Hepatocyte (in vitro differentiated cells): ENCODE results near the gene SPATA20.

ENCODE experiments used
- EZH2 ChIP-seq: fragments of 200-600 bp; sonication (generic); IDR thresholded peaks from 2 replicates; pipeline ENCODE4 v1.6.1; 2016; ENCODE audit warnings: antibody characterized with exemption, mild to moderate bottlenecking, borderline replicate concordance
- TF ChIP-seq, protein P1 (sequence below): fragments of 200-600 bp; sonication (generic); IDR thresholded peaks from 2 replicates; pipeline ENCODE4 v1.5.1; 2016; ENCODE audit warnings: antibody characterized with exemption, mild to moderate bottlenecking; ENCODE audit not compliant: poor library complexity

DNA sequence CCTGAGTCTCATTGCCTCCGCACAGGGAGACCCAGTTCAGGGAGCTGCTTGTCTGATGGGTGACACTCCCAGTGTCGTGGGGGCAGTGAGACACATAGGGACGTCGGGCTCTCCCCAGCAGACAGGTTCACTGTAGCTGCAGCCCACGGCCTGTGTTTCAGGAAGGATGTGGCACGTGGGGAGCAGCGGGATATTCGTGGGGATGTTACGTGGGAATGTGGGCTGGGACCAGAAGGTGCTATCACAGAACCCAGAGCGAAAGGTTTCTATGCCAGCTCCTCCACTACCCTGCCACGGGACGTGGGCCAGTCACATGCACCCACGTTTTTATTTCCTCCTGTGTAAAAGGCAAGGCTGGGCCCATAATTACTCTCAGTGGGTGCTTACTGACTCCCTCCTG, 29.9 kb downstream of the SPATA20 start:
- TF ChIP-seq, protein P1, sequence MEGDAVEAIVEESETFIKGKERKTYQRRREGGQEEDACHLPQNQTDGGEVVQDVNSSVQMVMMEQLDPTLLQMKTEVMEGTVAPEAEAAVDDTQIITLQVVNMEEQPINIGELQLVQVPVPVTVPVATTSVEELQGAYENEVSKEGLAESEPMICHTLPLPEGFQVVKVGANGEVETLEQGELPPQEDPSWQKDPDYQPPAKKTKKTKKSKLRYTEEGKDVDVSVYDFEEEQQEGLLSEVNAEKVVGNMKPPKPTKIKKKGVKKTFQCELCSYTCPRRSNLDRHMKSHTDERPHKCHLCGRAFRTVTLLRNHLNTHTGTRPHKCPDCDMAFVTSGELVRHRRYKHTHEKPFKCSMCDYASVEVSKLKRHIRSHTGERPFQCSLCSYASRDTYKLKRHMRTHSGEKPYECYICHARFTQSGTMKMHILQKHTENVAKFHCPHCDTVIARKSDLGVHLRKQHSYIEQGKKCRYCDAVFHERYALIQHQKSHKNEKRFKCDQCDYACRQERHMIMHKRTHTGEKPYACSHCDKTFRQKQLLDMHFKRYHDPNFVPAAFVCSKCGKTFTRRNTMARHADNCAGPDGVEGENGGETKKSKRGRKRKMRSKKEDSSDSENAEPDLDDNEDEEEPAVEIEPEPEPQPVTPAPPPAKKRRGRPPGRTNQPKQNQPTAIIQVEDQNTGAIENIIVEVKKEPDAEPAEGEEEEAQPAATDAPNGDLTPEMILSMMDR = no peak
- no peak for TF ChIP-seq EZH2
